H1 (cell line): Measurements from ENCODE around the gene DOP1A.

ENCODE experiments used
- BCL11A ChIP-seq, 2 experiments: IDR thresholded peaks; one replicate each; pipeline ENCODE4 v1.6.1; 2011; ENCODE audit warnings: low read depth in 2 of 2, low read length in 2 of 2, mild to moderate bottlenecking in 2 of 2
- BRCA1 ChIP-seq: IDR thresholded peaks from 2 replicates; pipeline ENCODE4 v1.6.1; 2012; ENCODE audit warnings: low read depth, low read length, improper control_type of control experiment
- CHD2 ChIP-seq: IDR thresholded peaks from 2 replicates; pipeline ENCODE4 v1.6.1; 2012; ENCODE audit warnings: low read length, improper control_type of control experiment
- EGR1 ChIP-seq: IDR thresholded peaks from 2 replicates; pipeline ENCODE4 v1.6.1; 2011; ENCODE audit warnings: low read depth, low read length, borderline replicate concordance
- FOSL1 ChIP-seq: IDR thresholded peaks from 2 replicates; pipeline ENCODE4 v1.6.1; 2011; ENCODE audit warnings: mild to moderate bottlenecking, low read depth, low read length, moderate library complexity; ENCODE audit not compliant: insufficient read depth
- JUN ChIP-seq: IDR thresholded peaks from 2 replicates; pipeline ENCODE4 v1.6.1; 2011; ENCODE audit warnings: low read depth, mild to moderate bottlenecking, improper control_type of control experiment, low read length
- KDM5A ChIP-seq: fragments of 200-600 bp; IDR thresholded peaks from 2 replicates; pipeline ENCODE4 v1.7.1; 2012; ENCODE audit warnings: mild to moderate bottlenecking, low read length, inconsistent platforms, mixed read lengths
- POLR2AphosphoS5 ChIP-seq: IDR thresholded peaks from 2 replicates; pipeline ENCODE4 v1.6.1; 2011; ENCODE audit warnings: low read depth, low read length
- RBBP5 ChIP-seq: IDR thresholded peaks from 2 replicates; pipeline ENCODE4 v1.7.1; 2012; ENCODE audit warnings: low read depth, mild to moderate bottlenecking, inconsistent platforms, low read length, moderate library complexity, borderline replicate concordance
- SP1 ChIP-seq: IDR thresholded peaks from 2 replicates; pipeline ENCODE4 v1.6.1; 2011; ENCODE audit warnings: low read depth, low read length
- SP2 ChIP-seq: IDR thresholded peaks from 2 replicates; pipeline ENCODE4 v1.6.1; 2012; ENCODE audit warnings: mild to moderate bottlenecking, low read length, inconsistent platforms
- TAF1 ChIP-seq: IDR thresholded peaks from 2 replicates; pipeline ENCODE4 v1.6.1; 2011; ENCODE audit warnings: mild to moderate bottlenecking, low read depth, low read length
- TAF7 ChIP-seq: optimal IDR thresholded peaks from 2 replicates; pipeline ENCODE3; 2011; ENCODE audit warnings: low read depth, mild to moderate bottlenecking, inconsistent platforms, low read length, moderate library complexity, borderline replicate concordance
- TF ChIP-seq, protein P1 (sequence below), 3 experiments: IDR thresholded peaks; 1 replicate in 2 of 3; 2 replicates in 1 of 3; pipeline versions ENCODE4 v1.5.1 to v1.6.1; 2011; ENCODE audit warnings: low read length in 3 of 3, mild to moderate bottlenecking in 3 of 3, inconsistent platforms in 2 of 3, low read depth in 1 of 3, moderate library complexity in 1 of 3; ENCODE audit not compliant: insufficient read depth in 1 of 3; ENCODE audit errors: control extremely low read depth in 1 of 3

DNA sequence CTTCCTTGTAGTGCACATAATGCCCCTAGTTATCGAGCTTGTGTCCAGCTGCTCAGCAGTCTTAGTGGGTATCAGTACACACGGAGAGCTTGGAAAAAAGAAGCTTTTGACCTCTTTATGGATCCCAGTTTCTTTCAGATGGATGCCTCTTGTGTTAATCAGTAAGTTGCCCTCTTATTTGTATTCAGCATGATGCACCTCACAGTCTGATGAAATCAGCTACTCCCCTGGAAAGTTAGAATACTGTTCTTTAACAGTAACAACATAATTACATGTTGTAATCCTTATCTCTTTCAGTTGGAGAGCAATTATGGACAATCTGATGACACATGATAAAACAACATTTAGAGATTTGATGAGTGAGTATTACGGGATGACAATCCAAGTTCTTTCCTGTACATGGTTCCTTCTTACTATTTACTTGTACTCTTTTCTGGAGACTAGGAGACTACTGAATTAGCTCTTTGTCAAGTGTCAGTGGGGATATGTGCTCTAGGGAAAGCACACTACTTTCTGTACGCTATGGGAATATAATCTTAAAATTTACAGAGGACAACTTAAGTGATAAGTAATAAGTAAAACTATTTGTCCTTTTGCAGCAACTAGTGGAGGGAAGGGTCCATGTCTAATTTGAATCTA lies 86.5 kb downstream of the DOP1A start:
- TF ChIP-seq, protein P1, sequence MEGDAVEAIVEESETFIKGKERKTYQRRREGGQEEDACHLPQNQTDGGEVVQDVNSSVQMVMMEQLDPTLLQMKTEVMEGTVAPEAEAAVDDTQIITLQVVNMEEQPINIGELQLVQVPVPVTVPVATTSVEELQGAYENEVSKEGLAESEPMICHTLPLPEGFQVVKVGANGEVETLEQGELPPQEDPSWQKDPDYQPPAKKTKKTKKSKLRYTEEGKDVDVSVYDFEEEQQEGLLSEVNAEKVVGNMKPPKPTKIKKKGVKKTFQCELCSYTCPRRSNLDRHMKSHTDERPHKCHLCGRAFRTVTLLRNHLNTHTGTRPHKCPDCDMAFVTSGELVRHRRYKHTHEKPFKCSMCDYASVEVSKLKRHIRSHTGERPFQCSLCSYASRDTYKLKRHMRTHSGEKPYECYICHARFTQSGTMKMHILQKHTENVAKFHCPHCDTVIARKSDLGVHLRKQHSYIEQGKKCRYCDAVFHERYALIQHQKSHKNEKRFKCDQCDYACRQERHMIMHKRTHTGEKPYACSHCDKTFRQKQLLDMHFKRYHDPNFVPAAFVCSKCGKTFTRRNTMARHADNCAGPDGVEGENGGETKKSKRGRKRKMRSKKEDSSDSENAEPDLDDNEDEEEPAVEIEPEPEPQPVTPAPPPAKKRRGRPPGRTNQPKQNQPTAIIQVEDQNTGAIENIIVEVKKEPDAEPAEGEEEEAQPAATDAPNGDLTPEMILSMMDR (IDR thresholded peaks at IDR 0.05; ENCODE audit: control extremely low read depth in 1 of 3, insufficient read depth in 1 of 3, low read depth in 1 of 3, low read length in 3 of 3), result no peak
- TF ChIP-seq JUN, result no peak
- no peak for TF ChIP-seq EGR1
- TF ChIP-seq POLR2AphosphoS5, result no peak
- TF ChIP-seq BCL11A (IDR thresholded peaks at IDR 0.05; ENCODE audit: low read depth in 2 of 2, low read length in 2 of 2), result no peak
- TF ChIP-seq KDM5A, result no peak
- no peak for TF ChIP-seq SP1
- TF ChIP-seq FOSL1, result no peak
- TF ChIP-seq RBBP5, result no peak
- no peak for TF ChIP-seq BRCA1
- TF ChIP-seq SP2, result no peak
- TF ChIP-seq CHD2, result no peak
- no peak for TF ChIP-seq TAF1
- TF ChIP-seq TAF7, result no peak
